ENCODE measurements around the gene RASGEF1C.

GRCh38 chr5:180082633-180083420 lies 126.2 kb downstream of the RASGEF1C start:
- TF ChIP-seq CTCF (IDR thresholded peaks at IDR 0.05) (no peak), POLR2A (IDR thresholded peaks at IDR 0.05) (no peak)

All from lower leg skin (tissue), 3 donors.